ENCODE results near the gene CHMP1A. TPM values are rescaled to one million over a fixed set of nuclear protein-coding genes. Genes with fewer than 3 reads are reported as not detected.

CHMP1A gene
- total and polyA plus RNA-seq, 2 experiments from 2014 or later: 42.3 to 81.9 TPM

GRCh38 chr16:89655062-89655643 lies 2.4 kb downstream of the CHMP1A start (continued):
- TF ChIP-seq ZNF331 (CRISPR knock-in tag; IDR thresholded peaks at IDR 0.05; ENCODE audit: low read depth) (no peak), ETS1 (IDR thresholded peaks at IDR 0.05) (no peak), POLR2AphosphoS5 (IDR thresholded peaks at IDR 0.05; ENCODE audit: low read depth) (no peak), JUNB (IDR thresholded peaks at IDR 0.05; ENCODE audit: unreplicated experiment) (no peak), EZH2phosphoT487 (IDR thresholded peaks at IDR 0.05; ENCODE audit: unreplicated experiment) (no peak), CTCF (conservative IDR thresholded peaks at IDR 0.05; ENCODE audit: low read depth in 2 of 2) (no peak), CREB1 (CRISPR knock-in tag; IDR thresholded peaks at IDR 0.05; ENCODE audit: low read depth) (no peak)

GRCh38 chr16:89653656-89654295 lies 3.7 kb downstream of the CHMP1A start:
- peaks cover 22% of the 10 kb centered on the region for H3K36me3 Mint-ChIP-seq (ENCODE audit: low read depth)
- no peak overlapping the region for H3K4me3 ChIP-seq
- peaks cover 7% of the 10 kb centered on the region for H3K27me3 Mint-ChIP-seq (ENCODE audit: insufficient read depth, low read depth, poor library complexity)
- no peak overlapping the region for H3K27ac Mint-ChIP-seq
- no peaks in the 10 kb centered on the region for H3K9me2 ChIP-seq (ENCODE audit: insufficient read depth)
- ATAC-seq: no peak
- no peak overlapping the region for H3K4me2 ChIP-seq
- no peak overlapping the region for H3K4me3 Mint-ChIP-seq
- H3K4me1 ChIP-seq (ENCODE audit: insufficient read depth): peaks cover 5% of the 10 kb centered on the region; the same call in 1 of the 2 replicates
- H3K4me1 Mint-ChIP-seq: peaks cover 7% of the 10 kb centered on the region
- no peak for DNase-seq (ENCODE audit: low spot score)
- H3K79me2 ChIP-seq (replicated peaks; ENCODE audit: insufficient read depth): peaks cover 40% of the 10 kb centered on the region
- no peak overlapping the region for H2AFZ ChIP-seq
- peaks cover 4% of the 10 kb centered on the region; the same call in 1 of the 2 replicates for H4K20me1 ChIP-seq (replicated peaks; ENCODE audit: insufficient read depth)
- H3K27ac ChIP-seq (ENCODE audit: low read depth): no peak overlapping the region
- H3K36me3 ChIP-seq (ENCODE audit: insufficient read depth): no peaks in the 10 kb centered on the region
- H3K9me3 Mint-ChIP-seq: no peaks in the 10 kb centered on the region
- no peaks in the 10 kb centered on the region for H3K27me3 ChIP-seq (ENCODE audit: insufficient read depth)
- H3F3A ChIP-seq (replicated peaks; ENCODE audit: low read depth): no peaks in the 10 kb centered on the region
- no peak for TF ChIP-seq STAT1 (IDR thresholded peaks at IDR 0.05; ENCODE audit: unreplicated experiment)
- TF ChIP-seq POLR2AphosphoS5 (IDR thresholded peaks at IDR 0.05; ENCODE audit: low read depth): no peak
- TF ChIP-seq, protein P1, sequence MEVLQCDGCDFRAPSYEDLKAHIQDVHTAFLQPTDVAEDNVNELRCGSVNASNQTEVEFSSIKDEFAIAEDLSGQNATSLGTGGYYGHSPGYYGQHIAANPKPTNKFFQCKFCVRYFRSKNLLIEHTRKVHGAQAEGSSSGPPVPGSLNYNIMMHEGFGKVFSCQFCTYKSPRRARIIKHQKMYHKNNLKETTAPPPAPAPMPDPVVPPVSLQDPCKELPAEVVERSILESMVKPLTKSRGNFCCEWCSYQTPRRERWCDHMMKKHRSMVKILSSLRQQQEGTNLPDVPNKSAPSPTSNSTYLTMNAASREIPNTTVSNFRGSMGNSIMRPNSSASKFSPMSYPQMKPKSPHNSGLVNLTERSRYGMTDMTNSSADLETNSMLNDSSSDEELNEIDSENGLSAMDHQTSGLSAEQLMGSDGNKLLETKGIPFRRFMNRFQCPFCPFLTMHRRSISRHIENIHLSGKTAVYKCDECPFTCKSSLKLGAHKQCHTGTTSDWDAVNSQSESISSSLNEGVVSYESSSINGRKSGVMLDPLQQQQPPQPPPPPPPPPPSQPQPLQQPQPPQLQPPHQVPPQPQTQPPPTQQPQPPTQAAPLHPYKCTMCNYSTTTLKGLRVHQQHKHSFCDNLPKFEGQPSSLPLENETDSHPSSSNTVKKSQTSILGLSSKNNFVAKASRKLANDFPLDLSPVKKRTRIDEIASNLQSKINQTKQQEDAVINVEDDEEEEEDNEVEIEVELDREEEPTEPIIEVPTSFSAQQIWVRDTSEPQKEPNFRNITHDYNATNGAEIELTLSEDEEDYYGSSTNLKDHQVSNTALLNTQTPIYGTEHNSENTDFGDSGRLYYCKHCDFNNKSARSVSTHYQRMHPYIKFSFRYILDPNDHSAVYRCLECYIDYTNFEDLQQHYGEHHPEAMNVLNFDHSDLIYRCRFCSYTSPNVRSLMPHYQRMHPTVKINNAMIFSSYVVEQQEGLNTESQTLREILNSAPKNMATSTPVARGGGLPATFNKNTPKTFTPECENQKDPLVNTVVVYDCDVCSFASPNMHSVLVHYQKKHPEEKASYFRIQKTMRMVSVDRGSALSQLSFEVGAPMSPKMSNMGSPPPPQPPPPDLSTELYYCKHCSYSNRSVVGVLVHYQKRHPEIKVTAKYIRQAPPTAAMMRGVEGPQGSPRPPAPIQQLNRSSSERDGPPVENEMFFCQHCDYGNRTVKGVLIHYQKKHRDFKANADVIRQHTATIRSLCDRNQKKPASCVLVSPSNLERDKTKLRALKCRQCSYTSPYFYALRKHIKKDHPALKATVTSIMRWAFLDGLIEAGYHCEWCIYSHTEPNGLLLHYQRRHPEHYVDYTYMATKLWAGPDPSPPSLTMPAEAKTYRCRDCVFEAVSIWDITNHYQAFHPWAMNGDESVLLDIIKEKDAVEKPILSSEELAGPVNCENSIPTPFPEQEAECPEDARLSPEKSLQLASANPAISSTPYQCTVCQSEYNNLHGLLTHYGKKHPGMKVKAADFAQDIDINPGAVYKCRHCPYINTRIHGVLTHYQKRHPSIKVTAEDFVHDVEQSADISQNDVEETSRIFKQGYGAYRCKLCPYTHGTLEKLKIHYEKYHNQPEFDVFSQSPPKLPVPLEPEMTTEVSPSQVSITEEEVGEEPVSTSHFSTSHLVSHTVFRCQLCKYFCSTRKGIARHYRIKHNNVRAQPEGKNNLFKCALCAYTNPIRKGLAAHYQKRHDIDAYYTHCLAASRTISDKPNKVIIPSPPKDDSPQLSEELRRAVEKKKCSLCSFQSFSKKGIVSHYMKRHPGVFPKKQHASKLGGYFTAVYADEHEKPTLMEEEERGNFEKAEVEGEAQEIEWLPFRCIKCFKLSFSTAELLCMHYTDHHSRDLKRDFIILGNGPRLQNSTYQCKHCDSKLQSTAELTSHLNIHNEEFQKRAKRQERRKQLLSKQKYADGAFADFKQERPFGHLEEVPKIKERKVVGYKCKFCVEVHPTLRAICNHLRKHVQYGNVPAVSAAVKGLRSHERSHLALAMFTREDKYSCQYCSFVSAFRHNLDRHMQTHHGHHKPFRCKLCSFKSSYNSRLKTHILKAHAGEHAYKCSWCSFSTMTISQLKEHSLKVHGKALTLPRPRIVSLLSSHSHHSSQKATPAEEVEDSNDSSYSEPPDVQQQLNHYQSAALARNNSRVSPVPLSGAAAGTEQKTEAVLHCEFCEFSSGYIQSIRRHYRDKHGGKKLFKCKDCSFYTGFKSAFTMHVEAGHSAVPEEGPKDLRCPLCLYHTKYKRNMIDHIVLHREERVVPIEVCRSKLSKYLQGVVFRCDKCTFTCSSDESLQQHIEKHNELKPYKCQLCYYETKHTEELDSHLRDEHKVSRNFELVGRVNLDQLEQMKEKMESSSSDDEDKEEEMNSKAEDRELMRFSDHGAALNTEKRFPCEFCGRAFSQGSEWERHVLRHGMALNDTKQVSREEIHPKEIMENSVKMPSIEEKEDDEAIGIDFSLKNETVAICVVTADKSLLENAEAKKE (CRISPR knock-in tag; IDR thresholded peaks at IDR 0.05): no peak
- TF ChIP-seq JUNB (IDR thresholded peaks at IDR 0.05; ENCODE audit: unreplicated experiment): no peak
- TF ChIP-seq CTCF (conservative IDR thresholded peaks at IDR 0.05; ENCODE audit: low read depth in 2 of 2): no peak

Measured in GM23338 (cell line).